GM13977 (cell line): ENCODE measurements around the gene IFNA7.
"Not testable (repeated sequence)": the region's sequence is repeated elsewhere in the genome, so short reads cannot be mapped to it uniquely, and the experiment has no call there.

Experiments
- DNase-seq: peaks from one replicate; pipeline ENCODE4 v3.0.0; 2012; ENCODE audit warnings: low spot score
- CTCF ChIP-seq: IDR thresholded peaks from 2 replicates; pipeline ENCODE4 v1.5.1; 2012; ENCODE audit warnings: mild to moderate bottlenecking, control low read depth; ENCODE audit not compliant: insufficient read depth; ENCODE audit errors: extremely low read depth, missing control alignments
- in situ Hi-C: fragments of 300-500 bp; cut with MboI; formaldehyde crosslinking; loops from one replicate; pipeline ENCODE4 v1.12.0; 2022; ENCODE audit warnings: low sequenced_read_pairs, low pct_unique_long_range_greater_than_20kb, mixed read lengths, inconsistent platforms; ENCODE audit not compliant: unreplicated experiment

IFNA7 gene

GRCh38 chr9:21202105-21202504 is at the start of gene IFNA7:
Gene IFNA7, minus strand, starts transcription at chr9:21202205. Its CDS starts 40 bp downstream, at chr9:21202165.
- in situ Hi-C loops: loop anchor here (25.0 kb wide), 1 partner anchor 110 kb away; the partner anchor contains the start of gene IFNA5
- not testable (repeated sequence) for DNase-seq

GRCh38 chr9:21251638-21252037 is 49.6 kb upstream of the IFNA7 start:
- no peak for DNase-seq
- in situ Hi-C loops: no loop called here
- TF ChIP-seq CTCF: no peak

GRCh38 chr9:21251190-21251589 is 49.2 kb upstream of the IFNA7 start:
- DNase-seq: no peak
- in situ Hi-C loops: no loop called here
- no peak for TF ChIP-seq CTCF

- no peak for DNase-seq
- in situ Hi-C loops: loop anchor here (25.0 kb wide), 1 partner anchor 192 kb away; the partner anchor contains the start of gene IFNA1
These were observed 42.8 kb upstream of the IFNA7 start for GRCh38 chr9:21244836-21245235.

GRCh38 chr9:21239911-21240310 is 37.9 kb upstream of the IFNA7 start, which contains the start of gene IFNA14:
Gene IFNA14, minus strand, starts transcription at chr9:21240005. Its CDS starts 70 bp downstream, at chr9:21239935.
- no peak for TF ChIP-seq CTCF
- no peak for DNase-seq
- in situ Hi-C loops: loop anchor here (25.0 kb wide), 1 partner anchor 197 kb away; the partner anchor contains the start of gene IFNA1

More at GRCh38 chr9:21244836-21245235, 42.8 kb upstream of the IFNA7 start:
- no peak for TF ChIP-seq CTCF

GRCh38 chr9:21236360-21236714 is 34.3 kb upstream of the IFNA7 start:
- not testable (repeated sequence) for DNase-seq
- in situ Hi-C loops: loop anchor here (25.0 kb wide), 1 partner anchor 201 kb away; the partner anchor contains the start of gene IFNA1

GRCh38 chr9:21235468-21236359 is 33.7 kb upstream of the IFNA7 start:
- peak; percentile 36 for DNase-seq
- in situ Hi-C loops: loop anchor here (25.0 kb wide), 1 partner anchor 202 kb away; the partner anchor contains the start of gene IFNA1
- TF ChIP-seq CTCF: peak; percentile 88
